ENCODE results near the gene C1QTNF7.

C1QTNF7 gene

GRCh38 chr4:15443371-15444160 lies 15.7 kb downstream of the C1QTNF7 start:
- no peak for DNase-seq (ENCODE audit: low read depth)
- no peak overlapping the region for H3K4me3 ChIP-seq (ENCODE audit: low read length)
- TF ChIP-seq CTCF (conservative IDR thresholded peaks at IDR 0.05; ENCODE audit: low read length) = no peak

- no peak for DNase-seq (ENCODE audit: low read depth)
- no peak for TF ChIP-seq CTCF (conservative IDR thresholded peaks at IDR 0.05; ENCODE audit: low read length)
- no peak overlapping the region for H3K4me3 ChIP-seq (ENCODE audit: low read length)
Measured at GRCh38 chr4:15444276-15444675, 16.4 kb downstream of the C1QTNF7 start.

- DNase-seq (ENCODE audit: low read depth) = no peak
- H3K4me3 ChIP-seq (ENCODE audit: low read length) = no peak overlapping the region
- no peak for TF ChIP-seq CTCF (conservative IDR thresholded peaks at IDR 0.05; ENCODE audit: low read length)
Measured at GRCh38 chr4:15444879-15445547, 17.2 kb downstream of the C1QTNF7 start.

GRCh38 chr4:15451181-15451865 lies 23.5 kb downstream of the C1QTNF7 start:
- no peak overlapping the region for H3K4me3 ChIP-seq (ENCODE audit: low read length)
- DNase-seq (ENCODE audit: low read depth) = peak; percentile 56
- no peak for TF ChIP-seq CTCF (conservative IDR thresholded peaks at IDR 0.05; ENCODE audit: low read length)

GRCh38 chr4:15451866-15452765 lies 24.3 kb downstream of the C1QTNF7 start:
- DNase-seq (ENCODE audit: low read depth) = peak; percentile 97
- H3K4me3 ChIP-seq (ENCODE audit: low read length) = no peak overlapping the region
- no peak for TF ChIP-seq CTCF (conservative IDR thresholded peaks at IDR 0.05; ENCODE audit: low read length)

GRCh38 chr4:15455290-15455689 lies 27.5 kb downstream of the C1QTNF7 start:
- peak; percentile 86 for DNase-seq (ENCODE audit: low read depth)
- no peak overlapping the region for H3K4me3 ChIP-seq (ENCODE audit: low read length)
- TF ChIP-seq CTCF (conservative IDR thresholded peaks at IDR 0.05; ENCODE audit: low read length) = no peak

All from AG10803 (cell line).